ELR (cell line): ENCODE measurements around the gene PKD1.

Source experiments
- DNase-seq: peaks from one replicate; pipeline ENCODE4 v3.0.0-alpha.2; 2015; ENCODE audit warnings: low read depth

Gene PKD1

GRCh38 chr16:2170080-2170479 is 34.4 kb upstream of the PKD1 start:
- DNase-seq, result no peak

- no peak for DNase-seq
Observed at GRCh38 chr16:2167068-2167638, 31.5 kb upstream of the PKD1 start.

- DNase-seq, result no peak
Observed at GRCh38 chr16:2166263-2167067, 30.8 kb upstream of the PKD1 start.

GRCh38 chr16:2165861-2166260 is 30.2 kb upstream of the PKD1 start:
- DNase-seq, result no peak

- no peak for DNase-seq
Observed at GRCh38 chr16:2163211-2163881, 27.6 kb upstream of the PKD1 start.

GRCh38 chr16:2162676-2163118 is 27.0 kb upstream of the PKD1 start:
- no peak for DNase-seq

GRCh38 chr16:2161911-2162310 is 26.2 kb upstream of the PKD1 start:
- no peak for DNase-seq

- DNase-seq, result no peak
Observed at GRCh38 chr16:2160915-2161551, 25.3 kb upstream of the PKD1 start.

GRCh38 chr16:2159175-2159838 is 23.6 kb upstream of the PKD1 start:
- DNase-seq, result no peak

GRCh38 chr16:2158262-2158638 is 22.6 kb upstream of the PKD1 start:
- DNase-seq, result no peak

- DNase-seq, result no peak
Observed at GRCh38 chr16:2157480-2158261, 22.0 kb upstream of the PKD1 start.

- DNase-seq, result no peak
Observed at GRCh38 chr16:2156849-2157224, 21.1 kb upstream of the PKD1 start.

GRCh38 chr16:2155977-2156848 is 20.5 kb upstream of the PKD1 start:
- DNase-seq, result peak; percentile 78

- DNase-seq, result peak; percentile 100
Observed at GRCh38 chr16:2155091-2155950, 19.6 kb upstream of the PKD1 start, which contains the start of gene TRAF7. TSS of gene TRAF7 (plus strand) at chr16:2155782. CDS start at chr16:2163921, 8,139 bp downstream.

GRCh38 chr16:2154533-2155090 is 18.9 kb upstream of the PKD1 start:
- no peak for DNase-seq

- peak; percentile 47 for DNase-seq
Observed at GRCh38 chr16:2152695-2153506, 17.2 kb upstream of the PKD1 start.

- DNase-seq, result peak; percentile 53
Observed at GRCh38 chr16:2151188-2152091, 15.7 kb upstream of the PKD1 start.
